HG02970 (cell line): ENCODE results near the gene EPB41L2.
"Not testable (repeated sequence)": the region's sequence is repeated elsewhere in the genome, so short reads cannot be mapped to it uniquely, and the experiment has no call there.

Experiments used
- ATAC-seq: cut with Tn5 transposase; IDR thresholded peaks from one replicate; pipeline ENCODE4 v1.9.1; 2021; ENCODE audit warnings: mild to moderate bottlenecking, moderate library complexity, moderate number of reproducible peaks; ENCODE audit not compliant: unreplicated experiment, low FRiP score

The EPB41L2 gene

GRCh38 chr6:130928158-130928912, 134.7 kb downstream of the EPB41L2 start:
- ATAC-seq, result no peak

- ATAC-seq, result no peak
Observed at GRCh38 chr6:130927305-130927704, 135.7 kb downstream of the EPB41L2 start.

GRCh38 chr6:130923350-130923749, 139.7 kb downstream of the EPB41L2 start:
- ATAC-seq, result no peak

GRCh38 chr6:130922922-130923321, 140.1 kb downstream of the EPB41L2 start:
- no peak for ATAC-seq

- no peak for ATAC-seq
Observed at GRCh38 chr6:130920969-130921368, 142.1 kb downstream of the EPB41L2 start.

GRCh38 chr6:130918171-130918570, 144.9 kb downstream of the EPB41L2 start:
- ATAC-seq, result no peak

- ATAC-seq, result not testable (repeated sequence)
Observed at GRCh38 chr6:130915606-130916005, 147.4 kb downstream of the EPB41L2 start.

- no peak for ATAC-seq
Observed at GRCh38 chr6:130913120-130913519, 149.9 kb downstream of the EPB41L2 start.

- no peak for ATAC-seq
Observed at GRCh38 chr6:130912434-130912833, 150.6 kb downstream of the EPB41L2 start.

GRCh38 chr6:130908958-130909357, 154.1 kb downstream of the EPB41L2 start:
- no peak for ATAC-seq

GRCh38 chr6:130908188-130908587, 154.9 kb downstream of the EPB41L2 start:
- no peak for ATAC-seq

- no peak for ATAC-seq
Observed at GRCh38 chr6:130907687-130908086, 155.4 kb downstream of the EPB41L2 start.

GRCh38 chr6:130906736-130907381, 156.2 kb downstream of the EPB41L2 start:
- no peak for ATAC-seq

GRCh38 chr6:130903602-130904001, 159.4 kb downstream of the EPB41L2 start:
- no peak for ATAC-seq

- no peak for ATAC-seq
Observed at GRCh38 chr6:130903007-130903406, 160.0 kb downstream of the EPB41L2 start.

- ATAC-seq, result no peak
Observed at GRCh38 chr6:130900913-130901312, 162.1 kb downstream of the EPB41L2 start.

- ATAC-seq, result no peak
Observed at GRCh38 chr6:130896249-130896648, 166.8 kb downstream of the EPB41L2 start.

GRCh38 chr6:130895516-130895915, 167.5 kb downstream of the EPB41L2 start:
- no peak for ATAC-seq

- ATAC-seq, result no peak
Observed at GRCh38 chr6:130893766-130894165, 169.3 kb downstream of the EPB41L2 start.

- no peak for ATAC-seq
Observed at GRCh38 chr6:130893277-130893676, 169.8 kb downstream of the EPB41L2 start.

GRCh38 chr6:130890521-130890971, 172.5 kb downstream of the EPB41L2 start:
- ATAC-seq, result no peak

GRCh38 chr6:130889423-130889822, 173.6 kb downstream of the EPB41L2 start:
- ATAC-seq, result no peak
